SIG-M5 (cell line): ENCODE results near the gene MLST8.
"Not testable (repeated sequence)": the region's sequence is repeated elsewhere in the genome, so short reads cannot be mapped to it uniquely, and the experiment has no call there.

Source experiments
- DNase-seq: peaks from one replicate; lab custom pipeline; 2025; lab: John Stamatoyannopoulos, UW

Gene MLST8

GRCh38 chr16:2190659-2191445, 14.4 kb upstream of the MLST8 start:
- no peak for DNase-seq

DNA sequence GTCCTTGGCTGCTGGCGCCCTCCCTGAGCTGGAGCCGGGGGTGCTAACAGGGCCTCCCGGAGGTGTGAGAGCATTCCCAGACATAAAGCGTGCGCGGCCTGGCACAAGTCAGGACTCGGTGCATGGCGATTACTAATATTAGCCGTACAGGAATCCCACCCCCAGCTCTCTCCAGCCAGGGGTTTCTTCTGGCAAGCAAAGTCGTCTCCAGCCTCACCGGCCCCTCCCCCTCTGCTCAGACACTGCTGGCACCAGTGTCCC, 13.9 kb upstream of the MLST8 start:
- no peak for DNase-seq

GRCh38 chr16:2194166-2194834, 11.0 kb upstream of the MLST8 start:
- no peak for DNase-seq

DNA sequence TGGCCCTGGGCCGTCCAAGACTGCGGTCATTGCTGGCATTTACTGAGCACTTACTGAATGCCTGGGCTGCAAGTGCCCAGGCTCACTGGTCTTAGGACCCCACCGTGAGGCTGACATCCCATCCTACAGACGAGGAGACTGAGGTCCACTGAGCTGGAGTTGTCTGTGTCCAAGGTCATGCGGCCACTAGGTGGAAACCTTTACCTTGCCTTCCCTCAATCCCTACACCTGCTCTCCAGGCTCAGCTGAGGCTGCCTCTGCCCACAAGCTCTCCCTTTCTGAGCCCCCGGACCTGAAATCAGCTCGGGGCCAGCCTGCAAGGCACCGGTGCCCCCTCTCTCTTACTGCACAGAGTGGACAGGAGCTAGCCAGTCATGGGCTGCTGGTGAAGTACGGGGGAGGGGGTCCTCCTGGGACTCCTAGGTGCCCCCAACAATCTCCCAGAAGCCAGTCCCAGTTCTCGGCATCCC, 10.4 kb upstream of the MLST8 start:
- DNase-seq = no peak

- DNase-seq = no peak
Measured at GRCh38 chr16:2195322-2196161, 9.7 kb upstream of the MLST8 start.

DNA sequence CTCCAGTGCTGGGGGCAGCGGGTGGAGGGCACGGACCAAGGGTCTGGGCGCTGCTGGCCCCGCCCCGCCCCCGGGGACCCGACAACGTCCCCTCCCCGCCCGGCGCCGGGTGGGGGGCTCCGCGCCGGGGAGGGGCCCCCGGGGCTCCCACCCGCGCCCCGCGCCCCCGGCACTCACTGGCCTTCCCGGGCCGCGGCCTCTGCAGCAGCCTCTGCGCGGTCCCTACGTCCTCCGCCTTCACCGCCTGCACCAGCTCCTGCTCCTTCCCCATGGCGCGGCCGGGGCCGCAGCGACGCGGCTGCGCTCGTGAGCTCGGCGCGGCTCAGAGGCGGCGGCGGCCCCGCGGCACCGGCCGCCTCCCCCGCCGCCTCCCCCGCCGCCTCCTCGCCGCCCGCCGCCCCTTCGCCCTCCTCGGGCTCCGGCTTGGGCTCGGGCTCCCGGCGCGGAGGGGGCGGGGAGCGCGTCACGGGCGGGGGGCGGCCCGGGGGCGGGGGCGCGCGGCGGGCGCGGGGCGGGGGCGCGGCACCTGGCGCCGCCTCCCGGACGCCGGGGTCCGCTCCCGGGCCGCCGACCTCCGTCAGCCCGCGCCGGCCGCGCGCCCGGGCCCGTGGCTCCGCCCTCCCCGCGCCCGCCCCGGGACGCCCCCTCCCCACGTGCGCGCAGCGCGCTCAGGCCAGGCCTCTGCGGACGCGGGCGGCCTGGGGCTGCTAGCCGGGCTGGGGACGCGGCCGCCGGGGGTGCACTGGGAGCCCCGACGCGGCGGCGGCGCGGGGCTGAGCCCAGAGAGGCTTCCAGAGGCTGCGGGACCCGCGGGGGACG, 8.9 kb upstream of the MLST8 start, which contains the start of gene CASKIN1:
Gene CASKIN1 (minus strand): TSS at position 444 of the 819 bp plus-strand sequence. CDS start 173 bp downstream, at position 271.
- no peak for DNase-seq

DNA sequence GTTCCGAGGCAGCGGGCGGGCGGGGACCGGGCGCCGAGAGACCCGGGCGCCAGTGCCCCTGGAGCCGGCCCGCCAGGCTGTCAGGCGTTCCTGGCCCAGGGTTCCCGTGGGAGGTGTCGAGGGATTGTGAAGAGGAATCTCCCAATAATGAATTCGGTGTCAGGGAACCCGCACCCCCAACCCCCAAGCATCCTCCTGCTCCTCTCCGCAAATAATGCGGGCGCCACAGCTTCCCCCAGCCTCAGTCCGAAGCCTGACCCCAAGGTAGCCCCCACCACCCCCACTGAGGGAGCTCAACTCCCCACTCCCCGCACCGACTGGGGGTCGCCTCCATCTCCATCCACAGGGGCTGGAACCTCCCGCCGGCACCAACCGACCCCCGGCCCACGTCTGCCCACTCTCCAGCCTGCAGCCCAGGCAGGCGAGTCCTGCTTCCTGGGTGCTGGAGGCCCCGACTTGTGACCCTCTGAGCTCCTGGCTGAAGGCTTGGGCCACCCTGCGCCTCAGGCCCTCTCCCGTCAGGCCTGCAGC, 8.2 kb upstream of the MLST8 start:
- DNase-seq = no peak

DNA sequence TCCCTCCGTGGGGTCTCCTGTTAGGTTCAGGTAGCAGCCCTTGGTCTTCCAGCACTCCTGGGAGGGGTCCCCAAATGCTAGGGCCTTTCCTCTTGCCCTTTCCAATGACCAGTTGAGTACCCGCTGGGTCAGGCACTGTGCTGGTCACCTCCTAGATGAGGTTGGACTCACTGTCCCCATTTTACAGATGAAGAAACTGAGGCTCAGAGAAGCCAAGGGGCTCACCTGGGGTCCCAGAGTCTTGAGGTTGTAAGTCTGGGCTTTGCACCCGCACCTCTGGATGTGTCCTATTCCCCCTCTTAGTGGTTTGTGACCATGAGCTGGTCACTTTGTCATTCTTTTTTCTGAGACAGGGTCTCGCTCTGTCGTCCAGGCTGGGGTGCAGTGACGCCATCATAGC, 7.5 kb upstream of the MLST8 start:
- DNase-seq = no peak

DNA sequence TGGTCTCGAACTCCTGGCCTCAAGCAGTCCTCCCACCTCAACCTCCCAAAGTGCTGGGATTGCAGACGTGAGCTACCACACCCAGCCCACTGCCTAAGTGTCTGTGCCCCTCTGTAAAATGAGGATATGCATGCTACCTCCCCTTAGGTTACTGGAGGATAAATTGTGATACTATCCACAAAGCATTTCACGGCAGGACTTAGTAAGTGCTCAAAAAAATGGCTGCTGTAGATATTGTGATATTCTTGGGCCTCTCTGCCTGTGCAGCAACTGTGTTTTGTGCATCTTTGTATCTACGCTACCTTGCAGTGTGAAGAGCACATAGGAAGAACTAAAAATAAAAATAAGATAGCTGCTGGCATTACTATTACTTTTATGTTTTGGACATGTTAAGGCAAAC, 7.0 kb upstream of the MLST8 start:
- DNase-seq = no peak

- DNase-seq = no peak
Measured at GRCh38 chr16:2199095-2199494, 6.2 kb upstream of the MLST8 start.

DNA sequence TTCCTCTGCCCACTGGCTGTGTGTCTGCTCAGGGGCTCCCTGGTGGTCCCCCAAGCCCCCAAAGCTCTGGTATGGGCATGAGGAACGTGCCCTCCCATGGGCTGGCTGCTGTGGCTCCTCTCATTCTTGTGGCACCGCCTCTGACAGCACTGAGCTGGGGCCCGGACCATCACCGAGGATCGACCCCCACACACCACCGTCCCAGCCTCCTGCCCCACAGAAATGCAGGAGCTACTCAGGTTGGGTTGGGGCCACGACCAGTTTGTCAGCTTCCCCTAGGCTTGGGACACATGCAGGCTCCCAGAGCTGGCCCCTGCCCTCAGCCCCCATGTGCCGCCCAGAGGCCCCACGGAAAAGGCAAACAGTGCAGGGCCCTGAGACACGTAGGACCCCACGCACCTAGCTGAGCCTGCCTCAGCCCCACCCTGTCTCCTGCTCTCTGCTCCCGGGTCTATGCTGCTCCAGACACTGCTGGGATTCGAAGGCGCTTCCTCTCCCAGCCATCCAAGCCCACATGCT, 5.6 kb upstream of the MLST8 start:
- DNase-seq = no peak

- DNase-seq = no peak
Measured at GRCh38 chr16:2200313-2200712, 4.9 kb upstream of the MLST8 start.

DNA sequence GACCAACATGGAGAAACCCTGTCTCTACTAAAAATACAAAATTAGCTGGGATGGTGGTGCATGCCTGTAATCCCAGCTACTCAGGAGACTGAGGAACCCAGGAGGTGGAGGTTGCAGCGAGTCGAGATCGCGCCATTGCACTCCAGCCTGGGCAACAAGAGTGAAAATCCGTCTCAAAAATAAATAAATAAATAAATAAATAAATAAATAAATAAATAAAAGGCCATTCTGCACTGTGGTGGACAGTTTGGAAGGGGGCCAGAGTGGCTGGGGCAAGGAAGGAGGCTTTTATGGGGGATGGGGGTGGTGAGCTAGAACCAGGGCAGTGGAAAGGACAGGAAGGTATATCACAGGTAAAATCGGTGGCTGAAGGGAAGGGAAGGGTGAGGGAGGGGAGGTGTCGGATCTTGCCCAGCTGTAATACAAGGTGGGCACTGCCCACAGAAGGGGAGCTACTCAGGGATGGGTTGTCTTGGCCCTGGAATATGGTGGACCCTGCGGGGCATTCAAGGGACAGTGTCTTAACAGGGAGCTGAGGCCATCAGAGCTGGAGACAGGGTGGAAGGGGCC, 2.0 kb upstream of the MLST8 start:
- DNase-seq = not testable (repeated sequence)

- DNase-seq = no peak
Measured at GRCh38 chr16:2204416-2205103, 694 bp upstream of the MLST8 start.

- no peak for DNase-seq
Measured at GRCh38 chr16:2205967-2206313, 686 bp downstream of the MLST8 start.

GRCh38 chr16:2206420-2206779, 1.1 kb downstream of the MLST8 start:
- no peak for DNase-seq

DNA sequence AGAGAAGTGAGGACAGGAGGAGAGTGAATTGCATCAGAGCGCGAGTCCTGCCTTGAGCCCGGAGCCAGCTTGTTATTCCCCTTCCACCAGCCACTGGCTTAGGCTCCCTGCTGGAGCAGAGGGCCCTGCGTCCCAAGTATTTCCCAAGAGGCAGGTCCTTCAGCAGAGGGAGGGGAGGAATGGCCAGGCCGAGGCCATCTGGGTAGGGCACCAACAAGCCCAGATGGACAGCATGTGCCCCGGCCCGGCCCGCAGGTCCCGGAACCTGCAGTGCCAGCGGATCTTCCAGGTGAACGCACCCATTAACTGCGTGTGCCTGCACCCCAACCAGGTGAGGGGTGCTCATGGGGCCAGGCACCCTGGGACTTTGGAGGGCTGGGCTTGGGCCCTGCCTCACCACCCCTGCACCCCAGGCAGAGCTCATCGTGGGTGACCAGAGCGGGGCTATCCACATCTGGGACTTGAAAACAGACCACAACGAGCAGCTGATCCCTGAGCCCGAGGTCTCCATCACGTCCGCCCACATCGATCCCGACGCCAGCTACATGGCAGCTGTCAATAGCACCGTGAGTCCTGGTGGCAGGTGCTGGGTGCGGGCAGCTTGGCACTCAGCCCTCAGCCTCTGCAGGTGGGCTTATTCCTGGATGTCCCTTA, 1.7 kb downstream of the MLST8 start:
- no peak for DNase-seq

GRCh38 chr16:2207872-2208271, 2.6 kb downstream of the MLST8 start:
- DNase-seq = no peak

DNA sequence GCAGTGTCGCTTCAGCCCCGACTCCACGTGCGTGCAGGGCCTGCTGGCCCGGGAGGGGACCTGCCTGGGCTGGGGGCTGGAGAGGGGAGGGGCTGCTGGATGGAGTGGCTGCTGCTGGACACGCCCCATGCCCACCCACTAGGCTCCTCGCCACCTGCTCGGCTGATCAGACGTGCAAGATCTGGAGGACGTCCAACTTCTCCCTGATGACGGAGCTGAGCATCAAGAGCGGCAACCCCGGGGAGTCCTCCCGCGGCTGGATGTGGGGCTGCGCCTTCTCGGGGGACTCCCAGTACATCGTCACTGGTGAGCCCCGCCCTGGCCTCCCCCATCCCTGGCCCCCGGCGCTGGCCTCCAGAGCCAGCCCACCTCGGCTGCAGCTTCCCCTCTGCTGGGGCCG, 3.1 kb downstream of the MLST8 start:
- DNase-seq = no peak

DNA sequence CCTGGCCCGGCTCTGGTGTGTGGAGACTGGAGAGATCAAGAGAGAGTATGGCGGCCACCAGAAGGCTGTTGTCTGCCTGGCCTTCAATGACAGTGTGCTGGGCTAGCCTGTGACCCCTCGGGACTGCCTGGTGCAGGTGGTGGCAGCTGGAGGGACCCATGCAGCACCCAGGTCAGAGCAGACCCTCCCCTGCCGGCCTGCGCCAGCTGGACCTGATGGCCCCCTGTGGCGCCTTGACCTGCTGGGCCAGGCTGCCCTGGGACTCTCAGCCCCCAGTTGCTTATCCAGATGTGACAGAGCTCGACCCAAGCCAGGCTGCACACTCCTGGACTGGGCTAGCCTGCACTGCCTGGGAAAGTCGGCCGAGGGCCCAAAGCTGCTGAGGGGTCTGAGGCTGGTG, 3.5 kb downstream of the MLST8 start:
- no peak for DNase-seq
